Measurements from ENCODE around the gene DGKK.

The DGKK gene

DNA sequence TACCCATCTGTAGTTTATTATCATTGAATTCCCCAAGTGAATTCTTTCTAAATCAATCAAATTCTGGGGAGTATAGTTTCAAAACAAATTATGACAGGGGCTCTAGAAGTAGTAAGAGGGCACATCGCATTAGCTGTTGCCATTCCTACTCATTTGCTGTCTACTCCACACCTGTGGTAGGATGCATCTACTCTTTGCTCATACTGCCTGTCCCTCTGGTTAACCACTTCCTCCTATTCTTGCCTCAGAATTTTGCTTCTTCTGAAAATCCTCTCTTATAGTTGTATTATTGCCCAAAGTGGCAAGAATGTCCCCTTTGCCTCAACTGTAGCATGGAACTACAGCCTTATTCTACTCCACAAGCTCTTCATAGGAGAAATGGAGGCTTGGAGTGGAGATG, 12.7 kb upstream of the DGKK start:
- TF ChIP-seq, protein P1, sequence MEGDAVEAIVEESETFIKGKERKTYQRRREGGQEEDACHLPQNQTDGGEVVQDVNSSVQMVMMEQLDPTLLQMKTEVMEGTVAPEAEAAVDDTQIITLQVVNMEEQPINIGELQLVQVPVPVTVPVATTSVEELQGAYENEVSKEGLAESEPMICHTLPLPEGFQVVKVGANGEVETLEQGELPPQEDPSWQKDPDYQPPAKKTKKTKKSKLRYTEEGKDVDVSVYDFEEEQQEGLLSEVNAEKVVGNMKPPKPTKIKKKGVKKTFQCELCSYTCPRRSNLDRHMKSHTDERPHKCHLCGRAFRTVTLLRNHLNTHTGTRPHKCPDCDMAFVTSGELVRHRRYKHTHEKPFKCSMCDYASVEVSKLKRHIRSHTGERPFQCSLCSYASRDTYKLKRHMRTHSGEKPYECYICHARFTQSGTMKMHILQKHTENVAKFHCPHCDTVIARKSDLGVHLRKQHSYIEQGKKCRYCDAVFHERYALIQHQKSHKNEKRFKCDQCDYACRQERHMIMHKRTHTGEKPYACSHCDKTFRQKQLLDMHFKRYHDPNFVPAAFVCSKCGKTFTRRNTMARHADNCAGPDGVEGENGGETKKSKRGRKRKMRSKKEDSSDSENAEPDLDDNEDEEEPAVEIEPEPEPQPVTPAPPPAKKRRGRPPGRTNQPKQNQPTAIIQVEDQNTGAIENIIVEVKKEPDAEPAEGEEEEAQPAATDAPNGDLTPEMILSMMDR (IDR thresholded peaks at IDR 0.05; ENCODE audit: extremely low read depth, missing control alignments), result no peak
- no peak for DNase-seq (ENCODE audit: low spot score)

DNA sequence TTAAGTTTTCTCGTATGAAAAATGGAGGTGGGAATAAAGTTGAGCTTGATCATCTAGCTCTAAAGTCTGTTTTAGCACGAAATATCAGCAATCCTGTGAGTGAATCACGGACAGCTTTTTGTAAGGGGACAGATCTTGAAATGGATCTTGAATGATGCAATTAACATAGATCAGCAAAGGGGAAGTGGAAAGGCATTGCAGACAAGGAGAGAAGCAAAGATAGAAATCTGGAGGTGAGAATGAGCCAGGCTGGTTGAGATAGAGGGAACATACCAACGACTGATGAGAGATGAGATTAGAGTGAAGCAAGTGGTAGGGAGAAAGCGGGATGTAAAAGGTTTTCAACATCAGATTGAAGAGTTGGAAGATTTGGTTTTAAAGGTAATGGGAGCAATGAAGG, 4.6 kb upstream of the DGKK start:
- TF ChIP-seq, protein P1 (IDR thresholded peaks at IDR 0.05; ENCODE audit: extremely low read depth, missing control alignments), result no peak
- DNase-seq (ENCODE audit: low spot score), result no peak

DNA sequence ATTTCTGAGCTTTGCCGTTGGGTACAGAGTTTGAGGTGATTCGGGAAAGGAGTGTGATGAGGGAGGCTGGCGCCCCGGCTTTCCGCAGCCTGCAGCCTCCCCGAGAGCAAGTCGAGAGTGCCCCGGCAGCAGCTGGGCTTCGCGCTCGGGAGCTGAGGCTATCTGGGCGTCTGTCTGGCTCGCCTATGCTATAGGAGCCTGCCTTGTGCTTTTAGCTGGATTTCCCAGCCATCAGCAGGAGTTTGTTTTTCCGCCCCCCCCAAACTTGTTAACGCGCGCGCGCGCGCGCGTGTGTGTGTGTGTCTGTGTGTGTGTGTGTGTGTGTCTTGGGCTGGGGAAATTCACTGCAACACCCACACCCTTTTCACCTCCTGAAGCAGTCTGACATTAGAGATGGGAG, 765 bp upstream of the DGKK start:
- DNase-seq (ENCODE audit: low spot score), result no peak

DNA sequence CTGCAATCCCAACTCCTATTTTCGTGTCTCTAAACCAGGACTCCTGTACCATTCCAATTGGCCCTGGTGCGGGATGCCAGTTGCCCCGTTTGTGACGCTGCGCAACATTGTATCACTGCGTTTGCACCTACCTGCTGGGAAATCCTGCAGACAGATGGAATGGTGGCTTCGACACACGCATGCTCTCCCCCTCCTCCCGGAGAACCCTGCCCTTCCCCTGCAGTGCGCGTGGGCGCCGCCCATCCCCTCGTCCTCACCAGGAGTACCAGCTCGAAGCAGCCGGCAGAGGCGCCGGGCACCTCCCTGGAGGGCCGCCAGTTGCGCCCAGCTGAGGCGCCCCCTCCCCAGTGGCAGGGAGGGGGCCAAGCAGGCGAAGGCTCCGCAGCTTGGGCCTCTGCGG, 1.4 kb downstream of the DGKK start:
- TF ChIP-seq, protein P1 (IDR thresholded peaks at IDR 0.05; ENCODE audit: extremely low read depth, missing control alignments), result no peak
- DNase-seq (ENCODE audit: low spot score), result no peak

More for the DNA sequence above, 765 bp upstream of the DGKK start:
- TF ChIP-seq, protein P1 (IDR thresholded peaks at IDR 0.05; ENCODE audit: extremely low read depth, missing control alignments), result no peak

DNA sequence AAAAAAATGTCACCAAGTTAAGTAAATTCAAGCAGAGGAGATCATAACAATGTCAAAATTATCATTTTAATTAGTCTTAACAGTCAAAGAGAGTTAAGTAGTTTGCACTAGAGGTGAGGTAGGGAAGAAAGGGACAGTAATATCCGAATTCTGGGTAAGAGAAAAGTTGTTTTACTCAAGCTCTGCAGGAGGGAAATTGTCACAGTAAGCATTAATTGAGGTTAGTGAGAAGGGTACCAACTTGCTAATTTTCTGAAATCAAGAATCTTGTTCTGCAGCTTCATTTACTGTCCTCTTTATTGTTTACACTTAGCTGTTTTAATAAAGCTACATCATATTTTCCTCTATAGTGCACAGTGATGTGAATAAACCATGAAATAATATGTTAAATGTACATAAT, 11.0 kb downstream of the DGKK start:
- no peak for DNase-seq (ENCODE audit: low spot score)
- TF ChIP-seq, protein P1 (IDR thresholded peaks at IDR 0.05; ENCODE audit: extremely low read depth, missing control alignments), result no peak

DNA sequence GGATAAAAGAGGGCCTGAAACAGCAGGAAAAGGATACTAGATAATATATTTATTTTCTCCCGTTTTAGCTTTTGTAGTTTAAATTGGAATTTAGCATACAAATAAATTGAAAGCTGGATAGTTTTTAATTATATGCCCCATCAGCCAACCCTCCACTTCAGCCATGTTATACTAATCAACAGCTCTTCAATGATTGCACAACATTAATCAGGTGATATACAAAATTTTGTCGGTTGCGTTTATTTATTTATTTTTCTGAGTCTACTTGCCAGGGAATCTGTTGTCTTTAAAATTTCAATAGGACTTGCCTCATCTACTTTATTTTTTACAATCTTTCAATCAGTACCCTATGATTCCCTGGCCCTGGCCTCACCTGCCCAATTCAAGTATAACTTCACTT, 12.1 kb downstream of the DGKK start:
- TF ChIP-seq, protein P1 (IDR thresholded peaks at IDR 0.05; ENCODE audit: extremely low read depth, missing control alignments), result no peak
- DNase-seq (ENCODE audit: low spot score), result no peak

DNA sequence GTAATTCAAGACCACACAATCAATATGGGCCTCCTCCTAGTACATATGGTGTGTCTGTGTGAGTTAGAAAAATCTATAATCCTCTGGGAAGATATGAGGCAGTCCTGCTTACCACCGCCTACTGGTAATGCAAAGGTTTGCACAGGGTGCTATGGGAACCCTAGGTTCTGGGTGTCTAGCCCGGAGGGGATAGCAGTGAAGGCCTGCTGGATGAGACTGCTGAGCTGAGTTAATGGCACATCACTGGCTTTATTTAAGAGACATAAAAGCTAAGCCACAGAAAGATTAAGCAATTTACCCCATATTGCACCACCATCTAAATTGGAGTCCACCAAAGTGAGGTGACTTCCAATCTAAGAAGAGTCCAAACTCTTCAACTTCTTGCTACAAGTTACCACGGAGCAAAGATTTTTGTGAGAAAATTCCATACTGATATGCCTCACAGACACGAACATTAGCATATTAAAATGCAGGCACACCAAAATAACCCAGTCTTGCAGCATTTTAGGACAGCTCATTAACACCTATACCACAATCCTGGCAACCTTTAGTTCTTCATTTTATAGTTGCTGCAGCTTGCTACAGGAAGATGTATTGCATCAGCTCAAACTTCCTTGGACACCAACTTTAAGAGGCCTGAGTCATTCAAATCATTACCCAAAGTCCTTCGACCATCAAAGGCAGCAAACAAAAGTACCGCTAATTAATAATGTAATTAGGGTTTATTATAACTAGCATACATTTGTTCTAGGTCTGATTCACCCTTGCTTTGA, 13.7 kb downstream of the DGKK start:
- DNase-seq (ENCODE audit: low spot score), result no peak
- TF ChIP-seq, protein P1 (IDR thresholded peaks at IDR 0.05; ENCODE audit: extremely low read depth, missing control alignments), result no peak

Data from GM20000 (cell line).